ENCODE data around the gene ADAMTSL2.
A peak's percentile ranks its signal among the peaks of the same experiment; 100 is the strongest.

ADAMTSL2 gene

GRCh38 chr9:133603135-133603927, 68.8 kb downstream of the ADAMTSL2 start:
- no peaks in the 10 kb centered on the region for H3K36me3 Mint-ChIP-seq
- H3K4me3 Mint-ChIP-seq = no peak overlapping the region
- H3K27ac Mint-ChIP-seq = no peak overlapping the region
- no peaks in the 10 kb centered on the region for H3K9me3 Mint-ChIP-seq
- ATAC-seq (replicated peaks) (no peak), DNase-seq (no peak)
- peaks cover 8 to 11% of the 10 kb centered on the region in 2 donors for H3K4me1 Mint-ChIP-seq
- H3K27me3 Mint-ChIP-seq = peaks cover 44 to 52% of the 10 kb centered on the region in 2 donors

DNA sequence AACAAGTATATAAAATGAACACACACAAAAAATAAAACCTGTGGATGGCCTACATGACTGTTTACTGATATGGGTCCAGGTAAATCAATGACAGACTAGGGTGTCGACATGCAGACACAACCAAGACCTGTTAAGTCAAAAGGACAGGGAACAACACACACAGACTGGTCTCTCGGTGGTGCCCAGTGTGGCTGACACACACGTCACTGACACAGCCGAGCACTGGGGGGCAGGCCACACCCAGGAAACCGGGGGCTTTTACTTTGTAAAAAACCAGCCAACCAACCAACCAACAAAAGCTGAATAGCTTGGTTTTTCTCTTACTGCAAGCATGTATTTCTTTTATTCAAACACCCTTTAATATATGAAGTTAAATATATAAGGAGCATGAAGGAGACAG, 69.7 kb downstream of the ADAMTSL2 start:
- H3K36me3 Mint-ChIP-seq = no peaks in the 10 kb centered on the region
- H3K27ac Mint-ChIP-seq = no peak overlapping the region
- peaks cover 47 to 57% of the 10 kb centered on the region in 2 donors for H3K27me3 Mint-ChIP-seq
- no peak overlapping the region for H3K4me3 Mint-ChIP-seq
- peaks cover 8 to 11% of the 10 kb centered on the region in 2 donors for H3K4me1 Mint-ChIP-seq
- H3K9me3 Mint-ChIP-seq = no peaks in the 10 kb centered on the region
- ATAC-seq (replicated peaks) (peak; percentile 68 to 73), DNase-seq (no peak)

GRCh38 chr9:133604856-133605255, 70.4 kb downstream of the ADAMTSL2 start:
- Mint-ChIP-seq H3K4me1 (peaks cover 8 to 11% of the 10 kb centered on the region in 2 donors), H3K9me3 (no peaks in the 10 kb centered on the region), H3K27me3 (peaks cover 52 to 62% of the 10 kb centered on the region in 2 donors), H3K4me3 (no peak overlapping the region), H3K27ac (no peak overlapping the region), H3K36me3 (peaks cover 0 to 2% of the 10 kb centered on the region in 2 donors)
- ATAC-seq (replicated peaks) = no peak
- DNase-seq = no peak

GRCh38 chr9:133605446-133605845, 70.9 kb downstream of the ADAMTSL2 start:
- ATAC-seq (replicated peaks) = no peak

DNA sequence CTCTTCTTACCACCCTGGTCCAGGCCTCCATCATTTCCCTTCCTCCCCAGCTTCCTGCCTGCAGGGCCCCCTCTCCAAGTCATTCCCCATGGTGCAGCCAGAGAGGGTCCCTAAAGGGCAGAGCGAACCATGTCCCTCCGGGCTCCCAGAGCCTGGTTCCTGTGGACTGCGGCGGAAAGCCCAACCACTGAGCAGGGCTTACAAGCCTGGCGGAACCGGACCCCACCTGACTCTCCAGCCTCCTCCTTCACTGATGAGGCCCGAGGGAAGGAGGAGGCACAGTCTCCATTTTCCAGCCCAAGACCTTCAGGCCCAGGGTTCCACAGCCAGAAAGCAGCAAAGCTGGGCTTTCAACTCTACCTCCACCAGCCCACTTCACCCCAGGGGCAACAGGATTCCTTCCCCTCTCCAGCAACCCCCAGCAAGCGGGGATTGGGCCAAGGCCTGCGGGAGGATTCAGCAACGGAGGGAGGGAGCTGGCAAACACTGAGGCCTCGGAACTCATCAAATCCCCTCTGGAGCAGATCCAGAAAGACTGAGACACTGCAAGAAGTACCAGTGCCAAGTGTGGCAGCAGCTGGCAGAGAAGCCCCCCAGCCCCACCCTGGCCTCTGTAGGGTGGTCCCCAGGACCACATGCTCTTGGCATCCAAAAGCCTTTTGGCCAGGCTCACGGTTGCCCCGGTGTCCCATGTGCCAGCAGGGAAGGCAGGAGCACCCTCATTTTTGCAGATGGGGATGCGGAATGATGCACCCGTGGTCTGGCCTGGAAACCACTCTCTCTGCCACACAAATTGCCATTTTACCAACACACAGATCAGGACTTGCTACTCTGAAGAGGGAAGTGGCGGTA, 71.6 kb downstream of the ADAMTSL2 start:
- no peaks in the 10 kb centered on the region for H3K9me3 Mint-ChIP-seq
- peaks cover 0 to 2% of the 10 kb centered on the region in 2 donors for H3K36me3 Mint-ChIP-seq
- no peak for DNase-seq
- H3K4me3 Mint-ChIP-seq = no peak overlapping the region
- H3K27ac Mint-ChIP-seq = no peak overlapping the region
- H3K4me1 Mint-ChIP-seq = peaks cover 8 to 11% of the 10 kb centered on the region in 2 donors
- ATAC-seq (replicated peaks) = no peak
- H3K27me3 Mint-ChIP-seq = peaks cover 62 to 74% of the 10 kb centered on the region in 2 donors

More at GRCh38 chr9:133605446-133605845, 70.9 kb downstream of the ADAMTSL2 start:
- H3K9me3 Mint-ChIP-seq = no peaks in the 10 kb centered on the region
- H3K27ac Mint-ChIP-seq = no peak overlapping the region
- H3K36me3 Mint-ChIP-seq = peaks cover 0 to 2% of the 10 kb centered on the region in 2 donors
- H3K4me3 Mint-ChIP-seq = no peak overlapping the region
- H3K4me1 Mint-ChIP-seq = peaks cover 8 to 11% of the 10 kb centered on the region in 2 donors
- no peak for DNase-seq
- peaks cover 58 to 68% of the 10 kb centered on the region in 2 donors for H3K27me3 Mint-ChIP-seq

DNA sequence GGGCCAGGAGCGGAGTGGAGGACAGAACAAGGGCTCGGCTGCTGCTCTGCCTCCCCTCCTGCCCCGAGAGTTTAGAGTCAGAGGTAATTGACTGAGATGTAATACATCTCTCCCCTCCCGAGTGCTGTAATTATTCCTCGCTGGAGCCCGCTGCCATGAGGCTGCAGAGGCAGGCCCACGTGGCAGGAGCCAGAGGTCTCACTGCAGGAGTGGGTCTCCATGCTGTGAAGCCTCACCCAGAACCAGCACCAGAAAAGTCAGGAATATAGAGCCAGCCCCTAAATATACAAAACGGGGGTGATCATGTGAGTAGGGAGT, 72.2 kb downstream of the ADAMTSL2 start:
- Mint-ChIP-seq H3K27me3 (peaks cover 65 to 80% of the 10 kb centered on the region in 2 donors), H3K4me3 (no peak overlapping the region), H3K27ac (no peak overlapping the region), H3K9me3 (no peaks in the 10 kb centered on the region), H3K4me1 (peaks cover 8 to 11% of the 10 kb centered on the region in 2 donors), H3K36me3 (peaks cover 0 to 2% of the 10 kb centered on the region in 2 donors)
- no peak for ATAC-seq (replicated peaks)
- DNase-seq = no peak

- DNase-seq = no peak
- Mint-ChIP-seq H3K9me3 (no peaks in the 10 kb centered on the region), H3K4me3 (no peak overlapping the region), H3K36me3 (peaks cover 0 to 2% of the 10 kb centered on the region in 2 donors), H3K27ac (no peak overlapping the region), H3K4me1 (peaks cover 8 to 11% of the 10 kb centered on the region in 2 donors), H3K27me3 (peaks cover 65 to 82% of the 10 kb centered on the region in 2 donors)
- no peak for ATAC-seq (replicated peaks)
These were observed 72.9 kb downstream of the ADAMTSL2 start for GRCh38 chr9:133607381-133607780.

GRCh38 chr9:133607976-133608375, 73.5 kb downstream of the ADAMTSL2 start:
- H3K9me3 Mint-ChIP-seq = no peaks in the 10 kb centered on the region
- H3K4me3 Mint-ChIP-seq = no peak overlapping the region
- no peak for ATAC-seq (replicated peaks)
- no peak overlapping the region for H3K27ac Mint-ChIP-seq
- H3K36me3 Mint-ChIP-seq = peaks cover 0 to 2% of the 10 kb centered on the region in 2 donors
- no peak for DNase-seq
- peaks cover 65 to 86% of the 10 kb centered on the region in 2 donors for H3K27me3 Mint-ChIP-seq
- peaks cover 8 to 11% of the 10 kb centered on the region in 2 donors for H3K4me1 Mint-ChIP-seq

DNA sequence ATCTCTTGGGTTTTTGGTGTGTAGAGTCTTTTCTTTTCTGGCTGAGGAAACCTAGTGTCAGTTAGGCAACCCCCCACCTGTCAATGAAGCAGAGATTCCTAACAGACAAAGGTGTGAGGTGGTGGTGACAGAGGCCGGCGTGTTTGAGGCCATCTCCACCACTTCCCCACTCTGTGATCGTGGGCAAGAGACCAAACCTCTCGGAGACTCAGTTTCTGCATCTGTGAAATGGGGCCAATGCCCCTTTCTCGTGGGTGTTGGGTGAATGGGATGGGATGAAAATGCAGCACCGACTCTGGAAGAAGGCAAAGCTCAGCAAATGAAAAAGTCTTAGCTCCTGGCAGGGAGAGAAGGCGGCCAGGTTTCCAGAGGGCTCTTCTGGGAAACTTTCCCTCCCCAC, 73.9 kb downstream of the ADAMTSL2 start:
- no peak overlapping the region for H3K4me3 Mint-ChIP-seq
- no peaks in the 10 kb centered on the region for H3K9me3 Mint-ChIP-seq
- H3K36me3 Mint-ChIP-seq = peaks cover 0 to 2% of the 10 kb centered on the region in 2 donors
- DNase-seq = no peak
- ATAC-seq (replicated peaks) = no peak
- H3K4me1 Mint-ChIP-seq = peaks cover 8 to 11% of the 10 kb centered on the region in 2 donors
- peaks cover 65 to 87% of the 10 kb centered on the region in 2 donors for H3K27me3 Mint-ChIP-seq
- H3K27ac Mint-ChIP-seq = no peak overlapping the region

DNA sequence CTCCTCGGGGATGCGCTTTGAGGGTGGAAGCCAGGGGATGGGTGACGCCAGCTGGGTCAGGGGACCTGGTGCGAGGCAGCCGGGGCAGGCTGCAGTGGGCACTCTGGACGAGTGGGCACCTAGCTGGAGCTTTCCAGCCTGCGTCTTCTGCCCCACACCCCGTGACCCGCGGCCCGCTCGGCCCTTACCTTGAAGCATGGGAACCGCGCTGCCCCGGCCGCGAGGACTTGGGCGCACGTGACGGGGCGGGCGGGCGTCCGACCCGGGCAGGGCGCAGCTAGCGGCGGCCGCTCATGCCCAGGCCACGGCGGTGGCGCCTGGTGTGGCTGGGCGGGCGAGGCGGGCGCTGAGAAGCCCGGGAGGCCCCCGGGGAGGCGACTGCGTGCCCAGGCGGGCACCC, 74.4 kb downstream of the ADAMTSL2 start:
- Mint-ChIP-seq H3K27me3 (peaks cover 69 to 87% of the 10 kb centered on the region in 2 donors), H3K9me3 (no peaks in the 10 kb centered on the region), H3K4me1 (peaks cover 8 to 11% of the 10 kb centered on the region in 2 donors), H3K4me3 (no peak overlapping the region), H3K36me3 (peaks cover 0 to 2% of the 10 kb centered on the region in 2 donors), H3K27ac (no peak overlapping the region)
- DNase-seq (no peak), ATAC-seq (replicated peaks) (no peak)

- H3K9me3 Mint-ChIP-seq = no peaks in the 10 kb centered on the region
- H3K4me1 Mint-ChIP-seq = peaks cover 5% of the 10 kb centered on the region in 2 donors
- ATAC-seq (replicated peaks) (peak in 1 of 2 donors; percentile 46), DNase-seq (no peak)
- H3K36me3 Mint-ChIP-seq = peaks cover 0 to 2% of the 10 kb centered on the region in 2 donors
- peaks cover 72 to 87% of the 10 kb centered on the region in 2 donors for H3K27me3 Mint-ChIP-seq
- H3K27ac Mint-ChIP-seq = no peak within 1 kb of the TSS
- H3K4me3 Mint-ChIP-seq = no peak within 1 kb of the TSS
These were observed 75.0 kb downstream of the ADAMTSL2 start, which contains the start of gene FAM163B for GRCh38 chr9:133609311-133610098. Gene FAM163B (minus strand): TSS chr9:133609389. CDS start chr9:133580223, 29,166 bp downstream.

GRCh38 chr9:133610845-133611244, 76.3 kb downstream of the ADAMTSL2 start:
- ATAC-seq (replicated peaks) = no peak
- no peak for DNase-seq
- Mint-ChIP-seq H3K4me1 (no peaks in the 10 kb centered on the region), H3K4me3 (no peak overlapping the region), H3K27me3 (peaks cover 70 to 91% of the 10 kb centered on the region in 2 donors), H3K27ac (no peak overlapping the region), H3K36me3 (peaks cover 0 to 2% of the 10 kb centered on the region in 2 donors), H3K9me3 (no peaks in the 10 kb centered on the region)

DNA sequence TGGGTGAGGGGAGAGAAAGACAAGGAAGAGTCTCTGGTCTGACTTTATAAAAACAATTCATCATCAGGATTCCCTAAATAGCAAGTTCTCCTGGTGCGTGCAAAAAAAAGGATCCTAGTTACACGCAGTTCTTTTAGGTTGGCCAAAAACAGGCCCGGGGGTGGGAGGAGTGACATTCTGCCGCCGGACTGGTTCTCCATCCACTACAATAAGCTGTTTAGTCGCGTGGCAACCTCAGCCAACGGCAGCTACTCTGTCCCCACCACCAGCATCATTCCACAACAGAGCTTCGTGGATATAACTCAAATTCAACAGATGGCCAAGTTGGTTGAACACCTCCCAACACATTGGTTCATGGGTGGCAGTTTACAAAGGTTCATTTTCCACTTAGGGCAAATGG, 77.5 kb downstream of the ADAMTSL2 start:
- no peaks in the 10 kb centered on the region for H3K4me1 Mint-ChIP-seq
- H3K4me3 Mint-ChIP-seq = no peak overlapping the region
- no peaks in the 10 kb centered on the region for H3K9me3 Mint-ChIP-seq
- no peak for DNase-seq
- H3K27ac Mint-ChIP-seq = no peak overlapping the region
- ATAC-seq (replicated peaks) = no peak
- peaks cover 66 to 91% of the 10 kb centered on the region in 2 donors for H3K27me3 Mint-ChIP-seq
- H3K36me3 Mint-ChIP-seq = peaks cover 0 to 2% of the 10 kb centered on the region in 2 donors

GRCh38 chr9:133612816-133613215, 78.3 kb downstream of the ADAMTSL2 start:
- no peak overlapping the region for H3K4me3 Mint-ChIP-seq
- H3K4me1 Mint-ChIP-seq = no peaks in the 10 kb centered on the region
- no peak for DNase-seq
- H3K36me3 Mint-ChIP-seq = peaks cover 0 to 2% of the 10 kb centered on the region in 2 donors
- H3K27me3 Mint-ChIP-seq = peaks cover 65 to 92% of the 10 kb centered on the region in 2 donors
- H3K9me3 Mint-ChIP-seq = no peaks in the 10 kb centered on the region
- no peak overlapping the region for H3K27ac Mint-ChIP-seq
- no peak for ATAC-seq (replicated peaks)
